B cell (primary cell): ENCODE data around the gene TFCP2L1.

Experiments used
- EZH2 ChIP-seq: IDR thresholded peaks from 2 replicates; pipeline ENCODE4 v1.6.1; 2012; ENCODE audit warnings: borderline replicate concordance, low read depth, mild to moderate bottlenecking, moderate library complexity, low read length; ENCODE audit not compliant: insufficient read depth, poor library complexity, severe bottlenecking
- TF ChIP-seq, protein P1 (sequence below): fragments of 200-600 bp; IDR thresholded peaks from one replicate; pipeline ENCODE4 v1.8.0; 2022; ENCODE audit warnings: antibody characterized with exemption, mild to moderate bottlenecking

DNA sequence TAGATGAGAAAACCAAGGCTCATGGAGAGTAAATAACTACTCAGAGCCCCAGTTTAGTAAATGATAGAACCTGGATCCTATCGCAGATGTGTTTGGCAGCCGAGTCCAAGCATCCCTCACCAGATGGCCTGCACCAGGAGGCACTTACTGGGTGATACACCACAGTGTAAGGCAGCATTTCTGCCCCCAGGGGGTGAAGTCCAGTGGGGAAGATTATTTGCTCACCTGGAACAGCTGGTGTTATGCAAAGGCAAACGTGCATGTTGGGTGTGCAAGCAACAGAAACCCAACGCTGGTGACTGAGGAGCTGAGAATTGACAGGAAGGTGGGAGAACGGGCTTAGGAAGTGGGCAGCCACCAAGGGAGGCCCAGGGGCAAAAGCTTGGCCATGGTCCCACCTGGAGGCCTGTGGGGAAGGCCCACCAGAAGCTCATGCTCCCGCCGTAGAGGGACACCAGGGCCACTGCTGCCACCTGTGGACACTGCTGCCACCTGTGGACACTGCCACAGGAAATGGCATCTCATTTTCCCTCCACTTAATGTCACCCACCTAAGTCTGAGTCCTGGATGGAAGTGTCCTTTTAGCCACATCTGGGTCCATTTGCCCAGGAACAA, 100.6 kb downstream of the TFCP2L1 start:
- no peak for TF ChIP-seq EZH2
- TF ChIP-seq, protein P1, sequence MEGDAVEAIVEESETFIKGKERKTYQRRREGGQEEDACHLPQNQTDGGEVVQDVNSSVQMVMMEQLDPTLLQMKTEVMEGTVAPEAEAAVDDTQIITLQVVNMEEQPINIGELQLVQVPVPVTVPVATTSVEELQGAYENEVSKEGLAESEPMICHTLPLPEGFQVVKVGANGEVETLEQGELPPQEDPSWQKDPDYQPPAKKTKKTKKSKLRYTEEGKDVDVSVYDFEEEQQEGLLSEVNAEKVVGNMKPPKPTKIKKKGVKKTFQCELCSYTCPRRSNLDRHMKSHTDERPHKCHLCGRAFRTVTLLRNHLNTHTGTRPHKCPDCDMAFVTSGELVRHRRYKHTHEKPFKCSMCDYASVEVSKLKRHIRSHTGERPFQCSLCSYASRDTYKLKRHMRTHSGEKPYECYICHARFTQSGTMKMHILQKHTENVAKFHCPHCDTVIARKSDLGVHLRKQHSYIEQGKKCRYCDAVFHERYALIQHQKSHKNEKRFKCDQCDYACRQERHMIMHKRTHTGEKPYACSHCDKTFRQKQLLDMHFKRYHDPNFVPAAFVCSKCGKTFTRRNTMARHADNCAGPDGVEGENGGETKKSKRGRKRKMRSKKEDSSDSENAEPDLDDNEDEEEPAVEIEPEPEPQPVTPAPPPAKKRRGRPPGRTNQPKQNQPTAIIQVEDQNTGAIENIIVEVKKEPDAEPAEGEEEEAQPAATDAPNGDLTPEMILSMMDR = no peak
